HCT116 (cell line): Measurements from ENCODE around the gene FARP1.

Source experiments
- EZH2 ChIP-seq: fragments of 200-600 bp; sonication (generic); IDR thresholded peaks from 2 replicates; pipeline ENCODE4 v1.6.1; 2017; ENCODE audit warnings: antibody characterized with exemption, mixed run types
- FOSL1 ChIP-seq: IDR thresholded peaks from 2 replicates; pipeline ENCODE4 v1.6.1; 2012; ENCODE audit warnings: low read depth
- TF ChIP-seq, protein P1 (sequence below), 3 experiments: fragments of 200-600 bp in 1 of 3; sonication (generic) in 1 of 3; IDR thresholded peaks in 2 of 3; conservative IDR thresholded peaks in 1 of 3; 2 replicates each; pipeline ENCODE4 v1.5.1; 2012 to 2017; ENCODE audit warnings: low read depth in 2 of 3, low read length in 2 of 3, antibody characterized with exemption in 1 of 3, borderline replicate concordance in 1 of 3, control low read depth in 1 of 3, mild to moderate bottlenecking in 1 of 3, mixed read lengths in 1 of 3, mixed run types in 1 of 3, moderate library complexity in 1 of 3; ENCODE audit not compliant: insufficient read depth in 1 of 3

- TF ChIP-seq EZH2: no peak
- TF ChIP-seq, protein P1, sequence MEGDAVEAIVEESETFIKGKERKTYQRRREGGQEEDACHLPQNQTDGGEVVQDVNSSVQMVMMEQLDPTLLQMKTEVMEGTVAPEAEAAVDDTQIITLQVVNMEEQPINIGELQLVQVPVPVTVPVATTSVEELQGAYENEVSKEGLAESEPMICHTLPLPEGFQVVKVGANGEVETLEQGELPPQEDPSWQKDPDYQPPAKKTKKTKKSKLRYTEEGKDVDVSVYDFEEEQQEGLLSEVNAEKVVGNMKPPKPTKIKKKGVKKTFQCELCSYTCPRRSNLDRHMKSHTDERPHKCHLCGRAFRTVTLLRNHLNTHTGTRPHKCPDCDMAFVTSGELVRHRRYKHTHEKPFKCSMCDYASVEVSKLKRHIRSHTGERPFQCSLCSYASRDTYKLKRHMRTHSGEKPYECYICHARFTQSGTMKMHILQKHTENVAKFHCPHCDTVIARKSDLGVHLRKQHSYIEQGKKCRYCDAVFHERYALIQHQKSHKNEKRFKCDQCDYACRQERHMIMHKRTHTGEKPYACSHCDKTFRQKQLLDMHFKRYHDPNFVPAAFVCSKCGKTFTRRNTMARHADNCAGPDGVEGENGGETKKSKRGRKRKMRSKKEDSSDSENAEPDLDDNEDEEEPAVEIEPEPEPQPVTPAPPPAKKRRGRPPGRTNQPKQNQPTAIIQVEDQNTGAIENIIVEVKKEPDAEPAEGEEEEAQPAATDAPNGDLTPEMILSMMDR (IDR thresholded peaks at IDR 0.05 in 2 of 3, conservative IDR thresholded peaks at IDR 0.05 in 1 of 3; ENCODE audit: borderline replicate concordance in 1 of 3, insufficient read depth in 1 of 3, low read depth in 2 of 3, low read length in 2 of 3): no peak
- TF ChIP-seq FOSL1: no peak
Measured at GRCh38 chr13:98190889-98191444, 48.1 kb downstream of the FARP1 start.
